GM20431 (cell line): ENCODE measurements around the gene PSMA8.
"Not testable (repeated sequence)": the region's sequence is repeated elsewhere in the genome, so short reads cannot be mapped to it uniquely, and the experiment has no call there.

Experiments used
- in situ Hi-C: fragments of 300-500 bp; cut with MseI, MboI; formaldehyde crosslinking; loops from one replicate; pipeline ENCODE4 v1.15.0; 2020; ENCODE audit warnings: low sequenced_read_pairs; ENCODE audit not compliant: unreplicated experiment

The PSMA8 gene

GRCh38 chr18:26167592-26167991 is 33.9 kb downstream of the PSMA8 start:
- in situ Hi-C loops: not testable (repeated sequence)

- in situ Hi-C loops: no loop called here
Measured at GRCh38 chr18:26175481-26175880, 41.8 kb downstream of the PSMA8 start.

- in situ Hi-C loops: no loop called here
Measured at GRCh38 chr18:26176134-26176533, 42.5 kb downstream of the PSMA8 start.

GRCh38 chr18:26181343-26181826 is 47.7 kb downstream of the PSMA8 start:
- in situ Hi-C loops: no loop called here

GRCh38 chr18:26183395-26184112 is 49.9 kb downstream of the PSMA8 start:
- in situ Hi-C loops: no loop called here

GRCh38 chr18:26185267-26185666 is 51.6 kb downstream of the PSMA8 start:
- in situ Hi-C loops: no loop called here

- in situ Hi-C loops: no loop called here
Measured at GRCh38 chr18:26190506-26190905, 56.8 kb downstream of the PSMA8 start.

- in situ Hi-C loops: no loop called here
Measured at GRCh38 chr18:26192233-26192632, 58.6 kb downstream of the PSMA8 start.

- in situ Hi-C loops: no loop called here
Measured at GRCh38 chr18:26196605-26197004, 62.9 kb downstream of the PSMA8 start.

- in situ Hi-C loops: not testable (repeated sequence)
Measured at GRCh38 chr18:26202001-26202400, 68.3 kb downstream of the PSMA8 start.

GRCh38 chr18:26205318-26205717 is 71.6 kb downstream of the PSMA8 start:
- in situ Hi-C loops: no loop called here

GRCh38 chr18:26206488-26206887 is 72.8 kb downstream of the PSMA8 start:
- in situ Hi-C loops: no loop called here

GRCh38 chr18:26207937-26208336 is 74.3 kb downstream of the PSMA8 start:
- in situ Hi-C loops: no loop called here

- in situ Hi-C loops: no loop called here
Measured at GRCh38 chr18:26208977-26209376, 75.3 kb downstream of the PSMA8 start.

- in situ Hi-C loops: no loop called here
Measured at GRCh38 chr18:26210147-26210546, 76.5 kb downstream of the PSMA8 start.

GRCh38 chr18:26215247-26215970 is 81.7 kb downstream of the PSMA8 start:
- in situ Hi-C loops: no loop called here

GRCh38 chr18:26225022-26225693 is 91.5 kb downstream of the PSMA8 start:
- in situ Hi-C loops: no loop called here

- in situ Hi-C loops: no loop called here
Measured at GRCh38 chr18:26225915-26226228, 92.2 kb downstream of the PSMA8 start.

GRCh38 chr18:26226229-26227050 is 92.8 kb downstream of the PSMA8 start, which contains the start of gene TAF4B:
TSS of gene TAF4B (plus strand) at chr18:26226445. CDS start at chr18:26226934, 489 bp downstream.
- in situ Hi-C loops: no loop called here

- in situ Hi-C loops: no loop called here
Measured at GRCh38 chr18:26227051-26227670, 93.5 kb downstream of the PSMA8 start.
